Measurements from ENCODE around the gene CEP135. TPM values are rescaled to one million over a fixed set of nuclear protein-coding genes. Genes with fewer than 3 reads are reported as not detected.

Gene CEP135
- total and polyA plus RNA-seq, 8 donors = 6.4 to 23.0 (median 17.6) TPM

DNA sequence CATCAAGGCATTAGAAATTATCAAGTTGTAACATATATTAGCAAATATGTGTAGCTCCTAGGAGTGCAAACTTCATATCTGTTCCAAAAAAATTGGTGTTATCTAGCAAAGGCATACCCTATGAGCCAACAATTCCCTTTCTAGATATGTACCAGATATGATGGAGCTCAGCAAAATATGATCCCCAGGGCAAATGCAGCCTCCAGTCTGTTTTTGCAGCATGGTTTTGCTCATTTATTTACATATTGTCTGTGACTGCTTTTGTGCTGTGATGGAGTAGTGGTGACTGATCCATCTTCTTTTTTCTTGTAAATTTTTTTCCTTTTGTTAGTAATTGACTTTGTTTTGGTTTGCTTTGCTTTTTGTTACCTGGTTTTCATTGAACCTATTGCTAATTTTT, 41.0 kb downstream of the CEP135 start:
- Histone ChIP-seq H3K4me1 (no peaks in the 10 kb centered on the region), H3K27me3 (no peaks in the 10 kb centered on the region), H3K27ac (no peak overlapping the region), H3K36me3 (peaks cover 0 to 36% of the 10 kb centered on the region in 2 donors), H3K4me3 (no peak overlapping the region), H3K9me3 (no peaks in the 10 kb centered on the region)
- ATAC-seq (no peak), DNase-seq (no peak)
- intact Hi-C loops (cut with DNase I) = no loop called here
- TF ChIP-seq, protein P1, sequence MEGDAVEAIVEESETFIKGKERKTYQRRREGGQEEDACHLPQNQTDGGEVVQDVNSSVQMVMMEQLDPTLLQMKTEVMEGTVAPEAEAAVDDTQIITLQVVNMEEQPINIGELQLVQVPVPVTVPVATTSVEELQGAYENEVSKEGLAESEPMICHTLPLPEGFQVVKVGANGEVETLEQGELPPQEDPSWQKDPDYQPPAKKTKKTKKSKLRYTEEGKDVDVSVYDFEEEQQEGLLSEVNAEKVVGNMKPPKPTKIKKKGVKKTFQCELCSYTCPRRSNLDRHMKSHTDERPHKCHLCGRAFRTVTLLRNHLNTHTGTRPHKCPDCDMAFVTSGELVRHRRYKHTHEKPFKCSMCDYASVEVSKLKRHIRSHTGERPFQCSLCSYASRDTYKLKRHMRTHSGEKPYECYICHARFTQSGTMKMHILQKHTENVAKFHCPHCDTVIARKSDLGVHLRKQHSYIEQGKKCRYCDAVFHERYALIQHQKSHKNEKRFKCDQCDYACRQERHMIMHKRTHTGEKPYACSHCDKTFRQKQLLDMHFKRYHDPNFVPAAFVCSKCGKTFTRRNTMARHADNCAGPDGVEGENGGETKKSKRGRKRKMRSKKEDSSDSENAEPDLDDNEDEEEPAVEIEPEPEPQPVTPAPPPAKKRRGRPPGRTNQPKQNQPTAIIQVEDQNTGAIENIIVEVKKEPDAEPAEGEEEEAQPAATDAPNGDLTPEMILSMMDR (IDR thresholded peaks at IDR 0.05) = no peak

DNA sequence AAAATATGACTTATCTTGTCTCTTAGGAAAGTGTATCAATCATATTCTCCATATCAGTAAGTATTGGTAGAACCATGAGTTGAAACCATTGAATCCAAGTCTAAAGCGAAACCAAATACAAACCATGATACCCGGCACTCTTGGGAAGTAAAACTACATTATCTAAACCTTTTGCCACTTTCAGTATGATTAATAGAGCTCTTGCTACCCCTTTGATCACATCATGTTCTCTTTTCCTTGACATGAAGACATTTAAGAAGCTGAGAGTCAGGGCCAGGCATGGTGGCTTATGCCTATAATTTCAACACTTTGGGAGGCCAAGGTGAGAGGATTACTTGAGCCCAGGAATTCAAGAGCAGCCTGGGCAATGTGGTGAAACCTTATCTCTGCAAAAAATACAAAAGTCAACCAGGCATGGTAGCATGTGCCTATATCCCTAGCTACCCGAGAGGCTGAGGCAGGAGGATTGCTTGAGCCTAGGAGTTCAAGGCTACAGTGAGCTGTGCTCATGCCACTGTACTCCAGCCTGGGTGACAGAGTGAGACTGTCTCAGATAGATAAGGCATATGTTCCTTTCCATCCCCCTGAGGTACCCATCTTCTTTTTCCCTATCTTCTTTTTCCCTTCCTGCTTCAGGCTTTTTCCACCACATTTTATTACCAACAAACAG, 45.4 kb downstream of the CEP135 start:
- intact Hi-C loops (cut with DNase I) = no loop called here
- H3K4me1 ChIP-seq = no peaks in the 10 kb centered on the region
- TF ChIP-seq, protein P1 (IDR thresholded peaks at IDR 0.05) = no peak
- no peak overlapping the region for H3K27ac ChIP-seq
- peaks cover 0 to 31% of the 10 kb centered on the region in 2 donors for H3K36me3 ChIP-seq
- ATAC-seq (no peak), DNase-seq (no peak)
- H3K4me3 ChIP-seq = no peak overlapping the region
- H3K9me3 ChIP-seq = no peaks in the 10 kb centered on the region
- H3K27me3 ChIP-seq = no peaks in the 10 kb centered on the region

DNA sequence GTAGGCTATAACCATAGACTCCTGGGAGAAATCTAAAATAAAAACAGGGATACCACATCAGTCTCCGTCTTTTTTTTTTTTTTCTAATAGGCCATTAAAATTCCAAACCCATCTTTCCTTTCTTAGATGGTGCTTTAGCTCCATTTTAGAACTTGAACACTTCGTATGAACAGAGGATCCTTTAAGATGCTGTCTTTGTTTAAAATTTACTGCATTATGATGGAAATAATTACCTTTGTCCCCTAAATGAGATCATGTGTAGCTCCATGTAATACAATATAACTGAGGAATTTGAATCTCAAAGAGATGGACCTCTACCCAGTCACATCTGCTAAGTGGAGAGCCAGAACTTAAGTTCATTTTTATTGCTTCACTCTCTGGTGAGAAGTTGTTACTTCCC, 47.9 kb downstream of the CEP135 start:
- Histone ChIP-seq H3K4me1 (no peaks in the 10 kb centered on the region), H3K36me3 (peaks cover 0 to 54% of the 10 kb centered on the region in 2 donors), H3K9me3 (no peaks in the 10 kb centered on the region), H3K27me3 (no peaks in the 10 kb centered on the region), H3K4me3 (no peak overlapping the region), H3K27ac (no peak overlapping the region)
- TF ChIP-seq, protein P1 (IDR thresholded peaks at IDR 0.05) = no peak
- intact Hi-C loops (cut with DNase I) = no loop called here
- ATAC-seq (no peak), DNase-seq (no peak)

DNA sequence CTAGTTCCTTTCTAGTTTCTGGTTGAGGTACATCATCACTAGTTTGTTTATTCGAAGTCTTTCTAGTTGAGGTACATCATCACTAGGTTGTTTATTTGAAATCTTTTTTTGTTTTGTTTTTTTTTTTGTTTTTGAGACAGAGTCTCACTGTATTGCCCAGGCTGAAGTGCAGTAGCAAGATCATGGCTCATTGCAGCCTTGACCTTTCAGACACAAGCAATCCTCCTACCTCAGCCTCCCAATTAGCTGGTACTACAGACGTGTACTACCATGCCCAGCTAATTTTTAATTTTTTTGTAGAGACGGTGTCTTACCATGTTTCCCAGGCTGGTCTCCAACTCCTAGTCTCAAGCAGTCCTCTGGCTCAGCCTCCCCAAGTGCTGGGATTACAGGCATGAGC, 54.9 kb downstream of the CEP135 start:
- TF ChIP-seq, protein P1 (IDR thresholded peaks at IDR 0.05) = no peak
- no peak for ATAC-seq

DNA sequence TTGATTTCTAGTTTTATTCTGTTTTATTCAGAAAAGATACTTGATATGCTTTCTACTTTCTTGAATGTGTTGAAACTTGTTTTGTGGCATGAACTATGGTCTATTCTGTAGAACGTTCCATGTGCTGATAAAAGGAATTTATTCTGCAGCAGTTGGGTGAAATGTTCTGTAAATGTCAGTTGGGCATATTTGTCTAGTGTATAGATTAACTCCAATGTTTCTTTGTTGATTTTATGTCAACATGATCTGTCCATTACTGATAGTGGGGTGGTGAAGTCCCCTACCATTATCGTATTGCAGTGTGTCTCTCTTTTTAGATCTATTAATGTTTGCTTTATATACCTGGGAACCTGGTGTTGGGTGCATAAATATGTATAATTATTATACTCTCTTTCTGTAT, 55.5 kb downstream of the CEP135 start:
- TF ChIP-seq, protein P1 (IDR thresholded peaks at IDR 0.05) = no peak
- Histone ChIP-seq H3K9me3 (peaks cover 0 to 6% of the 10 kb centered on the region in 2 donors), H3K36me3 (peaks cover 0 to 82% of the 10 kb centered on the region in 2 donors), H3K4me3 (no peak overlapping the region), H3K27me3 (no peaks in the 10 kb centered on the region), H3K27ac (no peak overlapping the region), H3K4me1 (no peaks in the 10 kb centered on the region)
- ATAC-seq (no peak), DNase-seq (no peak)
- intact Hi-C loops (cut with DNase I) = no loop called here

More for the DNA sequence above, 54.9 kb downstream of the CEP135 start:
- no peak overlapping the region for H3K27ac ChIP-seq
- no peaks in the 10 kb centered on the region for H3K4me1 ChIP-seq
- DNase-seq = no peak
- H3K36me3 ChIP-seq = peaks cover 0 to 81% of the 10 kb centered on the region in 2 donors
- intact Hi-C loops (cut with DNase I) = no loop called here
- H3K4me3 ChIP-seq = no peak overlapping the region
- H3K9me3 ChIP-seq = peaks cover 0 to 6% of the 10 kb centered on the region in 2 donors
- H3K27me3 ChIP-seq = no peaks in the 10 kb centered on the region
